T-helper 1 cell (primary cell): ENCODE measurements around the gene RPA3.
"Not testable (repeated sequence)": the region's sequence is repeated elsewhere in the genome, so short reads cannot be mapped to it uniquely, and the experiment has no call there.

Experiments
- DNase-seq, 5 donors: peaks; one replicate each; pipeline ENCODE4 v3.0.0-alpha.2; 2012 to 2020

Gene RPA3

DNA sequence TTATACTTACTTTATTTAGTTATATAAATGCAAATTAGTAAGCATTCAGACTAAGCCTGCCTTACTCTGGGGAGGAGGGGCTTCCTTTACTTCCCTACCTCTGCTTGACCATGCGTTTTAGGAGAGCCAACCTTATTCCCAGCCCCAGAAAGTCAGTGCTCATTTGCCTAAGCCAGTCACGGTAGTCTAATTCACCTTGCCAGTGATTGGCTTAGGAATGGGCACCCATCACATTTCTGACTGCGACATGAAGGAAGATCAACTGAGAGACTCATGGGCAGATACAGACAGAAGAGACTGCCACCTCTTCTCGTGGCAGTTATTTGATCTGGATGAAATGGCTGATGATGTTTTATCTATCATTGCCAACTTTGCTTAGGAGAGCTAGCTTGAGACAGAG is 29.5 kb downstream of the RPA3 start:
- DNase-seq, result no peak

DNA sequence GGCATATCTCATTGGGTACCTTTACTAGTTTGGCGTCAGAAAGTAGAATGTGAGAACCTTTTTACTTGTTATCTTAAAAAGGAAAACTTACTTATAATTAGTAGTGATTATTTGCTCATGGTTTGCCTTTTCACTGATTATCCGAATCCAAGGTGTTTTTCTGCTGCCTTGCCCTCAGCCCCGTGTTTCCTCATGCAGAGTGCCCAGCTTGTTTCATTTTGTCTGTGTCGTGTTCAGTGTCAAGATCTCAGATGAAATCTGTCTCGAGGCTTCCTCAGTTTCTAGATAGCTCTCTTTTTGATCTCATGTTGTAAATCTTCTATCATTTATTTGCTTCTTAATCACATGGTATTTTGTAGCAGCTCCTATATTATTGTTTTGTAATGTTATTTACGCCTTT is 30.1 kb downstream of the RPA3 start:
- no peak for DNase-seq

DNA sequence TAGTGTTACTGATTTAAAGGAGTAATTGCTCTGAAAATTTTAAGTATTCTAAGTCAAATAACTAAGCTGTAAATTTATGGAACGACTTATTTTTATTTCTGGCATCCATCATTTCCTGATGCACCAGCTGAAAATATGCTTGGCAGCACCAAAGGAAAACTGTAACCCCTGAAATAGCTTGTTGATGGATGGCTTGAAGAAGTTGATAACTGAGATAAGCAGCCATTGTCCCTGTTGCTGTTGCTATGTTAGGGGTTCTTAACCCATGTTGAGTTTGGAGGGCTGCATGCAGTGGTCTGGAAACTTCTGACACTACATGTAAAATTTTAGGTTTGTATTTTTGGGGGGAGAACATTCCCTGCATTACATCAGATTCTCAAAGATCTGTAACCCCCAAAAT is 30.6 kb downstream of the RPA3 start:
- no peak for DNase-seq

DNA sequence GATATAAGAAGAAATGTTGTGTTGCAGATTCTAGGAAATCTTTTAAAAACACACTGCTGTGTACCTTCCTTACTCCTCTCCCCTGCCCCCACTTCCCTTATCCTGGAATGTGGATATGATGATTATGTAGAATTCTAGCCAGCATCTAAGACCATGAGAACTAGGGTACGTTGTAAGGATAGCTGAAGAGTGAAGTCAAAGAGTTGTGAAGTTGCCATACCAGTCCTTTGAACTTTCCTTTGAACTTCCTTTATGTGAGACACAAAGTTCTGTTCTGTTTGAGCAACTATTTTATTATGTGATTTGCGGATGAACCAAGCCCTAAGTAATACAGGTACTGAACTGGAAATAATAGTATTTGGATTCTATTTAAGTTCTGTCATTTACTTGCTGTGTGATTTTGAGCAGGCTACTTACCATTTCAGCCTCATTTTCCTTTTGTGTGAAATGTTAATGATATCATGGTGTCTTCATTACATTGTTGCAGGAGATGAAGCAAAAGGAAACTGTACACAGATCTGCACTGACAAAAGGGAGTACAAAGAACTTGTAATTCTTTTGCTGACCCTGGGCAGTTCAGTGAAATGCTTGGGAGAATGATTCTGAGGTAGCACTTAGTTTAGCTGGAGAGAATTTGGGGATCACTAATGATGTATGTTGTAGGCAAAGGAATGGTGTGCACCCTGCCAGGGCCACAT is 31.4 kb downstream of the RPA3 start:
- no peak for DNase-seq

DNA sequence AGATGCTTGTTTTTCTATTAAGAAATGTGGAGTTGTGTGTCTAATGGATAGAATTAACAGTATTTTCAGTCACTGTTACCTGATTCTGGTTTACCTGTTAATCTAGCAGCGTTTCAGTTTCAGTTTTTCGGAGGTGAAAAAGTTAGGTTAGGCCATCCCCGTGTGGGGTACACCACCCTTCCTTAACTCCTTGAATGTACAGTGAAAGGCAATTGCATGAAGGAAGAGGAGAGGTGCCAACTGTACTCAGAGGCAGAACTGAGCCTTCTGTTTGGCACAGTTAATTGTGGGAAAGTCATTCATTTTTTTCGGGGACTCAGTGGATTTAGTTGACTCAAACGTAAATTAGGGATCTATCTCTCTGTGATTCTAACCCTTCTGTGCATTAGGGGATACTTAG is 35.5 kb downstream of the RPA3 start:
- DNase-seq, result no peak

DNA sequence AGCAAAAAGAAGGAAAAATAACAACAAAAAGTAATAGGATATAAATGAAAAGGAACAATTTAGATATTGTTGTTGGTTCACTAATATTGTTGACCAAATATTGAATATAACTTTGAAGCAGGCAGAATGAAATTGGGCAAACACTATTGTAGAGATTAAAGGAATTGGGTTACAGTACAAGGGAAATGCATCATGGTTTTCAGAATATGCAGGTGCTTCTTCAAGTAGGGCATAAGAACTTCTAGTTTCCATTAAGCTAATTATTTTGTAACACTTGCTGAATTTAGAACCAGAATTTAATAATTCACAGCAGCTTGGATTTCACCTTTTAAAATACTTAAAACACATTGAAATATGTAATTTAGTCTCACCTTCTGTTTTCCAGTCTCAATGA is 36.5 kb downstream of the RPA3 start:
- no peak for DNase-seq

DNA sequence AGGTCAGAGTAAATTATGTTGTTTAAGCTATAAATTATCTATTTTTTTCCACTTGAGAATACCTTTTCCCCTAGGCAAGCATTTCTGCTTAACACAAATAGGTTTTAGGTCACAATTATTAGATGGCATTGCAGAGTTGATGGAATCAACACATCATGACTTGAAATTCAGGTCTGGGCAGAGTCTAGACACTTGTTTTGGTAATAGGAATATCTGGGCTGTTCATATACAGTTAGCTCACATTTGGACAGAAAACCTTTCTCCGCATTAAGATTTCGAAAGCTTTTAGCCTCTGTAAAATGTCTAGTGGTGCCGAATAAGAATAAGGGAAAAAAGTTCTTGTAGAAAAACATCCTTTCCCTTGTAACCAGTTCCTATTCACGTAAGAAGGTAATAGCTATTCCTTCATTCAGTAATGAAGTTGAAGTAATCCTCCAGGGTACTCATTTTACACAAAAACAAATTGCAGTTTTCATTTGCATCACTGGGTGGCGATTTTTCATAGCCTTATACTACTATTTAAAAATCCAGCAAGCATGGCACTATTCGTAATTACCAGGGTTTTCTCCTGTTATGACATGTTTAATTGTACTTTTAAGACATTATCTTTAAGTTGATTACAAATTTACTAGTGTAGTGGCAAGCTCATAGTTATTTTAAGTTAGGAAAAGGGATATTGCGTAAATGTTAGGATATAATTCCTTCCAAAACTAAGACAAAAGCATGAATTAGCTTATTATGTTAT is 37.0 kb downstream of the RPA3 start:
- peak in 2 of 5 donors; percentile 29 to 58 for DNase-seq

DNA sequence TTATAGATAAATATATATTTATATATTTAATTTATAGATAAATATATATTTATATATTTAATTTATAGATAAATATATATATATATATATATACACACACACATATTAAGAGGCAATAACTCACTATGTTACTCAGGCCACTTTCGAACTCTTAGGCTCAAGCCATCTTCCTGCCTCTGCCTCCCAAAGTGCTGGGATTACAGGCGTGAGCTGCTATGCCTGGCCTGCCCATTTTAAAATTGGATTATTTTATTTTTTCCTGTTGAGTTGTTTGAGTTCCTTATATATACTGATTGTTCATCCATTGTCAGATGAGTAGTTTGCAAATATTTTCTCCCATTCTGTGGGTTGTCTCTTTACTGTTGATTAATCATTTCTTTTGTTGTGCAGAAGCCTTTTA is 38.8 kb downstream of the RPA3 start:
- not testable (repeated sequence) for DNase-seq

DNA sequence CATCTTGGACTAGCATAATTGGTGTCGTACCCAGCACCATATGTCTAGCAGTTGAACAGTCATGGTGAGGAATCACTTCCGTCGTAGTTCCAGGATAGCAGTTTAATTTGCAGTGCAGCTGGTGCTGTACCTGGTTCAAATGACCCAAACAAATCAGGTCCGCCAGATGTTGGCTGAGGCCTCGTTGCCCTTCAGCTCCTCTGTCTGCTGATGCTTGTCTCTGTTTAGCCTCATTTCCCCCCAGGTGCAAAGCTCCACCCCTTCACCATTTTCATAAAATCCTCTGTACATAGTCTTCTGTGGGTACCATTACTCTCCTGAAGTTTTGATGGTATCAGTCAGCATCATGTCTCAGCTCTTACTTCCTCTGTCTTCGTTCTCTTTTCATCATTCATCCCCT is 42.7 kb downstream of the RPA3 start:
- DNase-seq, result no peak

DNA sequence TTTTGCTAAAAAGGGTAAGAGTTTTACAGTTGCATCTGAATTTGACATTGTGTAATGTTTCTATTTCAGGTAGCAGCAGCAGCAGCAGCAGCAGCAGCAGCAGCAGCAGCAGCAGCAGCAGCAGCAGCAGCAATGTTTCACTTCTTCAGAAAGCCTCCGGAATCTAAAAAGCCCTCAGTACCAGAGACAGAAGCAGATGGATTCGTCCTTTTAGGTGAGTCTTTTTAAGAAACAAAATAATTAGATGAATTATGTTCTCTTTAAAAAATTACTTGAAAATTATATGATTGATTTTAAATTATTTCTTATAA is 45.2 kb downstream of the RPA3 start:
- no peak for DNase-seq

DNA sequence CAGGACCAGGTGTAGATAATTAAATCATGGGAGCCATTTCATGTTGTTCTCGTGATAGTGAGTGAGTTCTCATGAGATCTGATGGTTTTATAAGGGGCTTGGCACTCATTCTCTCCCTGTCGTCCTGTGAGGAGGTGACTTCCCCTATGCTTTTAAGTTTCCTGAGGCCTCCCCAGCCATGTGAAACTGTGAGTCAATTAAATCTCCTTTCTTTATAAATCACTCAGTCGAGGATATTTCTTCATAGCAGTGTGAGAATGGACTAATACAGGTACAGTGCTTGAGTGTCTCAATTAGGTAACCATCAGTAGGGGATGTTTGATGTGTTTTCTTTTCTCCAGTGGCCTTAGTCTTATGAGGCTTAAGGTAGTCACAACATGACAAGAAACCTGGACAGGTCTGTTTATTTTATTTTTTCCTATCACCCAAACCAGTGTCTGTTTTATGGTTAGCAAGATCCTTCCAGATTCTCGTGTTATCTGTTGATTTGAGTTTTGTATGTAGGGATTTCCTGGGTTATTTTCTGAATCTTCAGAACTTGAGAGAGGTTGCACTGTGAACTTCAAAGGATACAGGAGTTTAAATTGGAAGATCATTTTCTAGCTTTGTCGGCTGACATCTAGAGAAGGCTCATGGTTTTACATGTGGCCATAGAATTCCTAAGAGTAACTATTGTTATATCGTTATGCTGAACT is 45.7 kb downstream of the RPA3 start:
- DNase-seq, result peak in 1 of 5 donors; percentile 20

DNA sequence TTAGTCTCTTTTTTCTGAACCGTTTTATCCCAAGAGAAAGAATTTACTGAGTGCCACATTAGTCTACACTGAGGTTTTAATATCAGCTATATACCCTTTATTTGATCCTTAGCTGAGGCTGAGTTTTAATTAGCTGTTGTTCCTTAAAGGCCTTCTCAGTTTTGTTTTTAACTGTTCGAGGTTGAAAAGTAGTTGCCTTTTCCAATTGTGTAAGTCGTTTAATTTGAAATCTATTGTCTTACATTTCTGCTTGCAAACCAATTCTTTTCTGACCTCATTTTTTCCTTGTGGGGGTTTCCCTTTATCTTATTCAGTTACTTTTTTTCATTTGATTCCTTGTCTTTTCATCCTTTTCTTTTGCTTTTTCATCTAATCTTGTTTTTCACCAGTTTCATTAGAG is 47.0 kb downstream of the RPA3 start:
- DNase-seq, result no peak

DNA sequence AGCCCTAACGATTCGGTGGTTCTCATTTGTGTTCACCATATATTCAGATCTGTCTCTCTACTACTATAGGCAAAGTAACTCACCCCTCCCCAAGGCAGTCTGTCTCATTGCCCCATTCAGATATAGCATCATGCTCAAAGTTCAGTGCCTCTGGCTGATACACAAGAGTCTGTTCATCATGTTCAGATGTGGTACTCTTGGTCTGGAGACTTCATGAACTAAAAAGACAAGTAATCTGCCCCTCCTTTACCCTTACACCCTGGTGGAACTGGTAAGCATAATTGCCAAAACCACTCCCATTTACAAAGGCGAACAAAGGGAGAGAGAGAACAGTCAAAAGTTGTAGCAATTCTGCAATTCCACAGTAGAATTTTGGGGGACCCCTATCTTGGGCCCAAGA is 47.9 kb downstream of the RPA3 start:
- DNase-seq, result no peak

DNA sequence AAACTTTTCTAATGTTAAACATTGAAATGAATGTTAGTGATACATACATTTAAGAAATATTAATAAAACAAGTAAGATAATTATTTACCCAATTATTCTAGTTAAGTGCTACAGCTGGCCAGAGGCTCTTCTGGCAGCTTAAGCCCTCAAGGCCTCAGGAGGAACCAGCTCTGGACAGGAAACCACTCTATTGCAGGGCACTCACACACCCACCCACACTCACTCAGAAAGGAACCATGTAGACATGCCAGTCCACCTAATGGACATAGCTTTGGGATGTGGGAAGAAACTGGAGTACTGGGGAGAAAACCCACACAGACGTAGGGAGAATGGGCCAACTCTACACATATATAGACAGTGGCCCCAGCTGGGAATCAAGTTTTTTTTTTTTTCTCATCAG is 49.7 kb downstream of the RPA3 start:
- DNase-seq, result no peak

DNA sequence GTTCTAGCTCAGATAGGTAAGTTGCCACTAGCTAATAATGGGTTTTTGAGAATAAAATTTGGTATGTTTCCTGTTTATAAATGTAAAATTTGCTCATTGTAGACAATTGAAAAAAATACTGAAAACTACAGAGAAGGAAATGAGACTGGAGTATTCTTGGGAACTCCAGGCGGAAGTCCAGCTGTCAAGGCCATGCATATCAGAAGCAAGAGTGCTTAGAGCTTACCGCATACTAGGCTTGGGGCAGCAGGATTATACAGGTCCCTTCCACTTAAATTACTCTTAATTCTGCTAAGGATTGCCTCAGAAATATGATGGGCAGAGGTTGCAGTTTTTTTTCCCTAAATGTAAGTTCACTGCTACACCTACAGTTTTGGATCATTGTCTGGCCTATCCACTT is 51.2 kb downstream of the RPA3 start:
- no peak for DNase-seq

DNA sequence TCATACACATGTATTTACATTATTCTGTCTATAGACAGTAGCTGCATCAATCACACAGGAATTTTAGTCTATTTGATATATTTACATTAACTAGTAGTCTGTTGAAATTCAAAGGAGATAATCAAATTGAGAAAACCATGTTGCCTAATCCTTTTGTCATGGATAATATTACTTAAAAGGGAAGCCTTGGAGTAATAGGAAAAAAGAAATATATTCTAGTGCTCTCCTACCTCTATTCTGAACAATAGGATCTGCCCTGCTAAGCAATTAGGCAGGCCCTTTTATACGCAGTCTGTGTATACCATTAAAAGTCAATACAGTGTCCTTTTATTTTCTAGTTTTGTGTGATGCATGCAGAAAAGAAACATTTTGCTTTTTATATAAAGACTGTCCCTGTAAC is 53.4 kb downstream of the RPA3 start:
- no peak for DNase-seq

DNA sequence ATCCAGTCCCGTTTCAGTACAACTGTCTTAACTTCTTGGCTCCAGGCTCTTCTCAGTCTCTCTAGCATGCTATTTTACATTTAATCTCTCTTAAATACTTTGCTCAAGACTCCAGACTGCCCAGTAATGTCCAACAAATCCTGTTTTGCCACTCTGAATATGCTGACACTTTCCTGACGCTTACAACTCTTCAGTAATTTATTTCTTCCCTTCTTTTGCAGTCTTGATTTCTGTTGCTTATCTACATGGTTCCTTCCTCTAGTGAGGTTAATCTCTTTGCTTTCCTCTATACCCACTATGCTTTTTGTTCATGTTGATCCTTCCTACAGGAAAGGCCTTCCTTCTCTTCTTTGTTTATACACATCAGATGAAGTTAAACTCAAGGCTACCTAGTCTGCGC is 54.1 kb downstream of the RPA3 start:
- no peak for DNase-seq

DNA sequence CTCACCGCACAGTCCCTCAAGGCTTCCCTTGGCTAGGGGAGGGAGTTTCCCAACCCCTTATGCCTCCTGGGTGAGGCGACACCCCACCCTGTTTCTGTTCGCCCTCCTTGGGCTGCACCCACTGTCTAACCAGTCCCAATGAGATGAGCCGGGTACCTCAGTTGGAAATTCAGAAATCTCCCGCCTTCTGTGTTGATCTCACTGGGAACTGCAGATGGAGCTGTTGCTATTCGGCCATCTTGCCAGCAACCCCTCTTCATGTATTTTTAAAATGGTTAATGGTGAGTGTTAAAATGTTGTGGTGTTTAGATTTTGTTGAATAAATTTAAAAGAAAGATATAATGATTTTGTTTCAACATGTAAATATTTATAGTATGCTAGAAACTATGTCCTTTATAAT is 55.9 kb downstream of the RPA3 start:
- no peak for DNase-seq

DNA sequence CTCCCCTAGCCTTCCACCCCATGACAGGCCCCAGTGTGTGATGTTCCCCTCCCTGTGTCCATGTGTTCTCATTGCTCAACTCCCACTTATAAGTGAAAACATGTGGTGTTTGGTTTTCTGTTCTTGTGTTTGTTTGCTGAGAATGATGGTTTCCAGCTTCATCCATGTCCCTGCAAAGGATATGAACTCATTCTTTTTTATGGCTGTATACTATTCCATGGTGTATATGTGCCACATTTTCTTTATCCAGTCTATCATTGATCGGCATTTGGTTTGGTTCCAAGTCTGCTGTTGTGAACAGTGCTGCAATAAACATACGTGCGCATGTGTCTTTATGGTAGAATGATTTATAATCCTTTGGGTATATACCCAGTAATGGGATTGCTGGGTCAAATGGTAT is 61.9 kb downstream of the RPA3 start:
- DNase-seq, result not testable (repeated sequence)

DNA sequence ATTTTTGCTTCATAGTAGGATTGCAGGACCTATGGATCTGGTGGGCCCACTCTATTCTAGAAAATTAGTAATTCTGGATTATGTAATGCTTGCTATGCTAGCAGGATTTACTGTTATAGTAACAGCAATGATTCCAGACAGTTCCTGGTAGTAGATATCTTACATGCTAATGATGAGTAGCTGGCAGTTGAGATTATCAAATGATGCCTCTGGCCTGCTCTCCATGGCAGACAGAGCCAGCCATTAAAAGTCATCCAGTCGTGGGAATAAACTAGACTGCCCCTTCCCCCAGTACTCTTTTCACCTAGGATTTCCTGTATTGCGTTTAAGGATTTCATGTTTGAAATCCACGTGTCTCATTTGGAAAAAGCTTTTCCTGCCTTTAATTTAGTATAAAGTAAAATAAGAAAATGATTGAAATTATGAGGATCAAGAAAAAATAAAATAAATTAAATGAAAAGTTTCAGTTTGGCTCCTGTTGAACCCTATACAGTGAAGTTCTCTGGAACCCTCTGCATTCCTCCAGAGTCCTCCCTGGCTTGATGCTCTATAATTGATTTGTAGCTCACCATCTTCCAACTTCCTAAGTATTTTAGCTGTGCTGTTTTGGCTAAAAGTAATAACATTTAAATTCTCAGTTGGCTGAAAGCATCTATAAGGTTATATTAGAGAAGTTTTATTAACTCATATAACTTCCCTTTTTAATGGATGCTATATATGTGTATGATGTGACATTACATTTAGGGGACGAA is 63.3 kb downstream of the RPA3 start:
- no peak for DNase-seq

DNA sequence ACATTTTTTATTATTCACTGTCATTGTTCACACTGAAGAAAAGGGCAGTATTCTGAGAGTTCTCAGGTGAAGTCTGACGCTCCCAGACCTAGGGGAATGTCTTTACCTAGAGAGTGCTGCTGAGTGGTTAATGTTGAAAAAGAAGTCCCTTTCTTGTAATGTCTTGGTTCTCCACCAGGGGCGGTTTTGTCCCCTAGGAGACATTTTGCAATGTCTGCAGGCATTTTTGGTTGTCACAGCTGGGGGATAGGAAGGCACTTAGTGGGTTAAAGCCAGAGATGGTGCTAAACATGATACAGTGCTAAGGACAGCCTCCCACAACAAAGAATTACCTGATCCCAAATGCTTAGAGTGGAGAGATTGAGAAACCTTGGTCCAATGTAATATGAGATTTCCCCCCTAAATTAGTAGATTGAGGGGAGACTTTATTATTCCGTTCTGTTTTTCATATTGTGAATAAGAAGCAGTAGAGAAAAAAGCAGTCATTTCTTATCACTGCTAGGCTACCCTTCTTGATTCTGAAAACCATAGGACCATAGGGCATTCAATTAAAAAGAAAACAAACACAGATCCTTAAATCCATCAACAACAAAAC is 64.7 kb downstream of the RPA3 start:
- peak in 1 of 5 donors; percentile 25 for DNase-seq

DNA sequence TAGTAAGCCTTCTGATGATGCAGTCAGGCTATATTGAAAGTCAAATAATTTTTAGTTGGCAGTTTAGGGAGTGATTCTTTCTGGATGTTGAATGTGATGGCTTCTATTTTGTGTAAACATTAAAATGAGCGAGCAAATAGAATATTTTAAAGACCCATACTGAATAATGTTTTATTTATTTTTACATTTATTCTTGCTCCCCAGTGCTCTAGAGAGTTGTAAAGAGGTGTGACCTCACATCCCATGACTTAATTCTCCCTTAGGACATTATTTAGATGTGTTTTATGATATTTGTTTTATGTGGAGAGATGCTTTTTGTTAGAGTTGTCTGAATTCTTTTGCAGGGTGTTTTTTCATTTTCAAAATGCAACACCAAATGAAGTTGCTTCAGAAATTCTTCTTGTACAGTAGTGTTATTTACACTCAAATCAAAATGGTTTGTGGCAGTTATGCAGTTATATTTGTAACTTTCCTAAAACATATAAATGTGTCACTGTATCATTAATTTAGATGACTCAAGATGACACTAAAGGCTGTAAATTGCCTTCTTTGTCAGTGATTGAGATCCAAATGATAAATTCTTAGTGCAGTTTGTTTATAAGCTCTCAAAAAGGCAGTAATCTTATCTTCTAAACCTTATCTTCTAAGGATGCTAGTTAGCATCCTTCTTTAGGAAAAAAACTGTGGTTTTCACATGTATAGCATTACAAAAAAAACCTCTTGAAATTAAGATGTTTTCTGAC is 65.4 kb downstream of the RPA3 start:
- DNase-seq, result no peak
